Left lung (tissue), 10 donors: ENCODE results near the gene CPAMD8. TPM values are rescaled to one million over a fixed set of nuclear protein-coding genes. Genes with fewer than 3 reads are reported as not detected.
A peak's percentile ranks its signal among the peaks of the same experiment; 100 is the strongest.

Experiments used
- ATAC-seq: fragments of 200-7000 bp; cut with Tn5 transposase; one replicate; pipeline ENCODE4 v1.9.1; 2020; ENCODE audit warnings: moderate library complexity
- DNase-seq, 4 donors: peaks; one replicate each; pipeline ENCODE4 v3.0.0-alpha.2; 2013 to 2020
- H3K27ac ChIP-seq, 2 donors: fragments of 200-600 bp; sonication (generic) in 1 of 2; one replicate each; pipeline versions ENCODE4 v1.5.0 to v1.8.0; 2020 to 2021
- H3K27me3 ChIP-seq, 2 donors: fragments of 200-600 bp; sonication (generic) in 1 of 2; one replicate each; pipeline versions ENCODE4 v1.5.0 to v1.8.0; 2020 to 2021
- H3K36me3 ChIP-seq, 2 donors: fragments of 200-600 bp; sonication (generic) in 1 of 2; one replicate each; pipeline versions ENCODE4 v1.5.0 to v1.8.0; 2020 to 2021
- H3K4me1 ChIP-seq, 2 donors: fragments of 200-600 bp; one replicate each; pipeline ENCODE4 v1.8.0; 2021
- H3K4me3 ChIP-seq, 2 donors: fragments of 200-600 bp; sonication (generic) in 1 of 2; one replicate each; pipeline versions ENCODE4 v1.5.0 to v1.8.0; 2020 to 2021; ENCODE audit warnings: mild to moderate bottlenecking in 1 of 2
- H3K9me3 ChIP-seq, 2 donors: fragments of 200-600 bp; sonication (generic) in 1 of 2; one replicate each; pipeline versions ENCODE4 v1.5.0 to v1.8.0; 2020 to 2021
- CTCF ChIP-seq, 2 donors: fragments of 200-600 bp; sonication (generic) in 1 of 2; IDR thresholded peaks; one replicate each; pipeline versions ENCODE4 v1.5.0 to v1.8.0; 2021; ENCODE audit warnings: antibody characterized with exemption in 2 of 2
- intact Hi-C, 2 donors: fragments of 100-400 bp; cut with DNase I; formaldehyde crosslinking; loops; one replicate each; pipeline versions ENCODE4 v1.11.2 to v1.14.2; 2022
- polyA plus RNA-seq, 6 donors: library from polyadenylated mRNA; unstranded; fragments of 120-200 nt; gene quantifications; one replicate each; pipeline ENCODE4 v1.2.1, GENCODE V29; 2013; ENCODE audit not compliant: insufficient read length in 6 of 6
- total RNA-seq, 2 donors: library from RNA; stranded (reverse); fragmentation: NEBNext Ultra II Directional; extraction: Animal tissue kit (Norgen Biotek cat#: 25700); gene quantifications; one replicate each; pipeline ENCODE4 v1.2.1, GENCODE V29; 2021
- donor health status: DM: no; HTN: yes; CAD: no.
- donor health status: DM: no; HTN: no; CAD: no.

Gene CPAMD8
- total and polyA plus RNA-seq, 8 donors, result 13.1 to 79.9 (median 64.8) TPM

- TF ChIP-seq CTCF (IDR thresholded peaks at IDR 0.05), result no peak
- no peak for ATAC-seq
- Histone ChIP-seq H3K4me3 (no peak overlapping the region), H3K9me3 (peaks cover 0 to 36% of the 10 kb centered on the region in 2 donors), H3K4me1 (peaks cover 0 to 10% of the 10 kb centered on the region in 2 donors), H3K27me3 (no peaks in the 10 kb centered on the region), H3K27ac (peak overlapping the region in 1 of 2 donors; percentile 25), H3K36me3 (peaks cover 2 to 45% of the 10 kb centered on the region in 2 donors)
- DNase-seq, result peak in 1 of 4 donors; percentile 61
- intact Hi-C loops, result no loop called here
Measured at GRCh38 chr19:16880884-16881554, 145.6 kb downstream of the CPAMD8 start.

GRCh38 chr19:16878181-16878965, 148.2 kb downstream of the CPAMD8 start:
- ATAC-seq (no peak), DNase-seq (peak in 1 of 4 donors; percentile 70)
- Histone ChIP-seq H3K27me3 (no peaks in the 10 kb centered on the region), H3K4me1 (peaks cover 0 to 11% of the 10 kb centered on the region in 2 donors), H3K4me3 (no peak overlapping the region), H3K36me3 (peaks cover 2 to 54% of the 10 kb centered on the region in 2 donors), H3K9me3 (peaks cover 0 to 36% of the 10 kb centered on the region in 2 donors), H3K27ac (peak overlapping the region in 1 of 2 donors; percentile 50)
- no peak for TF ChIP-seq CTCF (IDR thresholded peaks at IDR 0.05)
- intact Hi-C loops, result no loop called here

- DNase-seq, result peak in 1 of 4 donors; percentile 46
- H3K36me3 ChIP-seq, result peaks cover 2 to 62% of the 10 kb centered on the region in 2 donors
- ATAC-seq, result no peak
- TF ChIP-seq CTCF (IDR thresholded peaks at IDR 0.05), result no peak
- no peaks in the 10 kb centered on the region for H3K27me3 ChIP-seq
- peaks cover 0 to 28% of the 10 kb centered on the region in 2 donors for H3K9me3 ChIP-seq
- intact Hi-C loops, result no loop called here
- no peak overlapping the region for H3K4me3 ChIP-seq
- H3K27ac ChIP-seq, result peak overlapping the region in 1 of 2 donors; percentile 50
- peaks cover 0 to 11% of the 10 kb centered on the region in 2 donors for H3K4me1 ChIP-seq
Measured at GRCh38 chr19:16877581-16877980, 149.0 kb downstream of the CPAMD8 start.

- Histone ChIP-seq H3K27ac (peak overlapping the region; percentile 29 to 50), H3K36me3 (peaks cover 2 to 68% of the 10 kb centered on the region in 2 donors), H3K4me1 (peaks cover 0 to 11% of the 10 kb centered on the region in 2 donors), H3K27me3 (no peaks in the 10 kb centered on the region), H3K9me3 (peaks cover 0 to 21% of the 10 kb centered on the region in 2 donors), H3K4me3 (no peak overlapping the region)
- intact Hi-C loops, result no loop called here
- DNase-seq (peak in 1 of 4 donors; percentile 67), ATAC-seq (peak; percentile 7)
- TF ChIP-seq CTCF (IDR thresholded peaks at IDR 0.05), result no peak
Measured at GRCh38 chr19:16876904-16877361, 149.7 kb downstream of the CPAMD8 start.
